ENCODE results near the gene CDYL.
"Not testable (repeated sequence)": the region's sequence is repeated elsewhere in the genome, so short reads cannot be mapped to it uniquely, and the experiment has no call there.

CDYL gene

DNA sequence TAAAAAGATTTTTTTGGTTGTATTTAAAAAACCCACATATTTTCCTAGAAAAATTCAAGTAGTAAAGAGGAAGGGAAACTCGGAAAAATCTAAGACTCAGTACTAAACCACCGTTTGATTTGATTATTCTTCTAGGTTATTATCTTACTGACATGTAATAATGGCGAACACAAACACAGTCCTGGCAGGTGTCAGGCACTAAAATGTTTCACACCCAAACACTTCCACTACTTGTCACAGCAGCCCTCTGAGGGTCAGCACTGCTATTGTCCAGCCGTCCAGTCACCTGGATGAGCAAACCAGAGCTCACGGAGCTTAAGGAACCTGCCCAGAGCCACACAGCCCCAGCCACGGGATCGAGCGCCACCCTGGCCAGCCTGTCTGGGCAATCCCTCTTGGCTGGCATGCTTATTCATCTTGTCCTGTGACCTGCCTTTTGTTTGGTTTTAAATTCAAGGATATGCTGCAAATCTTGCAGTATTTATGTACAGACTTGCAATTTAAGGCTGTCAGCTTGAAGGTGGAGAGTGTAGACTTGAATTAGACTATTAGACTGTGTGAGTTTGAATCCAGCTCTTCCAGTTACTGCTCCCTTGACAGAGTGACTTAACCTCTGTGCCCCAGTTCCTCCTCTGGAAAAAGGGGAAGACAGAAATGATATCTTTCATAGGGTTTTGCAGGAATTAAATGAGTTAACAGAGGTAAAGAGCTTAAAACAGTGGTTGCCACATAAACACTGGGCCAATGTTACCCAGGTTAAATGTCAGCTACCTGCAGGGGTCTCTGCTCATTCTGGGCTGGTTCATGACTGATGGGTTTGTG is 82.2 kb downstream of the CDYL start:
- H3K36me3 ChIP-seq, result no peaks in the 10 kb centered on the region
- H3K27ac ChIP-seq, result no peak overlapping the region
- no peak overlapping the region for H3K4me3 ChIP-seq (ENCODE audit: low read depth in 1 of 2, low read length in 1 of 2)
- no peaks in the 10 kb centered on the region for H3K27me3 ChIP-seq
- TF ChIP-seq, protein P1, sequence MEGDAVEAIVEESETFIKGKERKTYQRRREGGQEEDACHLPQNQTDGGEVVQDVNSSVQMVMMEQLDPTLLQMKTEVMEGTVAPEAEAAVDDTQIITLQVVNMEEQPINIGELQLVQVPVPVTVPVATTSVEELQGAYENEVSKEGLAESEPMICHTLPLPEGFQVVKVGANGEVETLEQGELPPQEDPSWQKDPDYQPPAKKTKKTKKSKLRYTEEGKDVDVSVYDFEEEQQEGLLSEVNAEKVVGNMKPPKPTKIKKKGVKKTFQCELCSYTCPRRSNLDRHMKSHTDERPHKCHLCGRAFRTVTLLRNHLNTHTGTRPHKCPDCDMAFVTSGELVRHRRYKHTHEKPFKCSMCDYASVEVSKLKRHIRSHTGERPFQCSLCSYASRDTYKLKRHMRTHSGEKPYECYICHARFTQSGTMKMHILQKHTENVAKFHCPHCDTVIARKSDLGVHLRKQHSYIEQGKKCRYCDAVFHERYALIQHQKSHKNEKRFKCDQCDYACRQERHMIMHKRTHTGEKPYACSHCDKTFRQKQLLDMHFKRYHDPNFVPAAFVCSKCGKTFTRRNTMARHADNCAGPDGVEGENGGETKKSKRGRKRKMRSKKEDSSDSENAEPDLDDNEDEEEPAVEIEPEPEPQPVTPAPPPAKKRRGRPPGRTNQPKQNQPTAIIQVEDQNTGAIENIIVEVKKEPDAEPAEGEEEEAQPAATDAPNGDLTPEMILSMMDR (IDR thresholded peaks at IDR 0.05), result no peak
- H3K4me1 ChIP-seq (ENCODE audit: control insufficient read depth in 1 of 2, insufficient read depth in 1 of 2, low read depth in 1 of 2, low read length in 1 of 2), result peaks cover 12 to 15% of the 10 kb centered on the region in 2 experiments
- H3K9me3 ChIP-seq, result no peaks in the 10 kb centered on the region

DNA sequence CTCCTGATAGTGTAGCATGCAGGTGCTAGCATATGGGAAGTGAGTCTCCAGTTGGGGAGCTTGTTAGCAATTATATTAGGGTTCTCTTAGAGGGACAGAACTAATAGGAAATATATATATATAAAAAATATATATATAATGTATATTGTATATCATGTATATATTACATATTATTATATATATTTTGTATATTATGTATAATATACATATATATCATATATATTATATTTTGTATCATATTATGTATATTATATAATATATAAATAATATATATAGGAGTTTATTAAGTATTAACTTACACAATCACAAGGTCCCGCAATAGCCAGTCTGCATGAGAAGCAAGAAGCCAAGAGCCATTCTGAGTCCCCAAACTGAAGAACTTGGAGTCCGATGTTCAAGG is 84.2 kb downstream of the CDYL start:
- no peaks in the 10 kb centered on the region for H3K36me3 ChIP-seq
- H3K9me3 ChIP-seq, result no peaks in the 10 kb centered on the region
- H3K27me3 ChIP-seq, result no peaks in the 10 kb centered on the region
- H3K27ac ChIP-seq, result no peak overlapping the region
- H3K4me1 ChIP-seq (ENCODE audit: control insufficient read depth in 1 of 2, insufficient read depth in 1 of 2, low read depth in 1 of 2, low read length in 1 of 2), result peaks cover 12 to 15% of the 10 kb centered on the region in 2 experiments
- TF ChIP-seq, protein P1 (IDR thresholded peaks at IDR 0.05), result no peak
- H3K4me3 ChIP-seq (ENCODE audit: low read depth in 1 of 2, low read length in 1 of 2), result no peak overlapping the region

DNA sequence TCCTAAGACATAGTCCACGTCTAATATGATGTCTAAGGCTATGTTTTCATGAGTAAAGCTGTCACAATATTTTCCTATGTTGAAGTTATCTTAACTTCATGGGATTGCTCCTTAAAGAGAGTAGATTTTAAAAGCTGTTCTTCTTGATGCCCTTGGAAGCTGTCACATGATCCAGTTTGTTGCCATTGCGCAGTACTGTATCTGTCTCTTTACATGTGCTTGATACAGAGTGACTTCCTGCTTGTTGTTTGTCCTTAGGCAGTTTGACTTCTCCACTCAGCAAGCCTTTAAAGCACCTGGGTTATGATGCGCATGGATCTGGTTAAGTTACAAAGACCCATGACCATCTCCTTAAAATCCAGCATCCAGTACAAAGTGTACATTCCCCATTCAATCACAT is 85.4 kb downstream of the CDYL start:
- H3K4me3 ChIP-seq (ENCODE audit: low read depth in 1 of 2, low read length in 1 of 2), result no peak overlapping the region
- TF ChIP-seq, protein P1 (IDR thresholded peaks at IDR 0.05), result no peak
- no peaks in the 10 kb centered on the region for H3K9me3 ChIP-seq
- peak overlapping the region; percentile 10 for H3K27ac ChIP-seq
- H3K36me3 ChIP-seq, result no peaks in the 10 kb centered on the region
- H3K4me1 ChIP-seq (ENCODE audit: control insufficient read depth in 1 of 2, insufficient read depth in 1 of 2, low read depth in 1 of 2, low read length in 1 of 2), result peaks cover 12 to 15% of the 10 kb centered on the region in 2 experiments
- no peaks in the 10 kb centered on the region for H3K27me3 ChIP-seq

DNA sequence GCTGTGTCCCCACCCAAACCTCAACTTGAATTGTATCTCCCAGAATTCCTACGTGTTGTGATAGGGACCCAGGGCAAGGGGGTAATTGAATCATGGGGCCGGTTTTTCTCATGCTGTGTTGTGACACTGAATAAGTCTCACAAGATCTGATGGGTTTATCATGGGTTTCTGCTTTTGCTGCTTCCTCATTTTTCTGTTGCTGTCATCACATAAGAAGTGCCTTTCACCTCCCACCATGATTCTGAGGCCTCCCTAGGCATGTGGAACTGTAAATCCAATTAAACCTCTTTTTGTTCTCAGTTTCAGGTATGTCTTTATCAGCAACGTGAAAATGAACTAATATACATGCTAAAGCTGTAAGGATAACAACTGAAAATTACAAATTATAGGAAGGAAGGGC is 88.3 kb downstream of the CDYL start:
- TF ChIP-seq, protein P1 (IDR thresholded peaks at IDR 0.05), result no peak
- Histone ChIP-seq H3K27ac (no peak overlapping the region), H3K4me3 (ENCODE audit: low read depth in 1 of 2, low read length in 1 of 2) (no peak overlapping the region), H3K4me1 (ENCODE audit: control insufficient read depth in 1 of 2, insufficient read depth in 1 of 2, low read depth in 1 of 2, low read length in 1 of 2) (peaks cover 3 to 6% of the 10 kb centered on the region in 2 experiments), H3K36me3 (no peaks in the 10 kb centered on the region), H3K27me3 (no peaks in the 10 kb centered on the region), H3K9me3 (no peaks in the 10 kb centered on the region)

DNA sequence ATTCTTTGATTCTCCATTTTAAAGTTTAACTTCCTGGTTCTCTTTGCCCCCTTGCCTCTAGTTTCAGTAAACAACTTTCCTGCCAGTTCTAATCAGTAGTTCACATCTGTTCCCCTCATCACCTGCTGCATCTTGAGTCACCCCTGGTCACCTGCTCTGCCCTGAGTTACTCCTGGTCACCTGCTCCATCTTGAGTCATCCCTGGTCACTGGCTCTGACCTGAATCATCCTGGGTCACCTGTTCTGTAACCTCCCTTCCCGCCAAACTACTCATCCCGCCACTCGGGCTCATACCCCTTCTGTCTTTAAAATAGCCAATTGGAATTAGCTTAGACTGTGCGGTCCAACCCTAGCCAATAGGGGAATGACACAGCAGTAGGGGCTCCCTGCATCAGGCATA is 88.8 kb downstream of the CDYL start:
- H3K4me3 ChIP-seq (ENCODE audit: low read depth in 1 of 2, low read length in 1 of 2); H3K4me1 ChIP-seq (ENCODE audit: control insufficient read depth in 1 of 2, insufficient read depth in 1 of 2, low read depth in 1 of 2, low read length in 1 of 2); H3K27me3 ChIP-seq; H3K9me3 ChIP-seq; H3K36me3 ChIP-seq; H3K27ac ChIP-seq: not testable (repeated sequence)

DNA sequence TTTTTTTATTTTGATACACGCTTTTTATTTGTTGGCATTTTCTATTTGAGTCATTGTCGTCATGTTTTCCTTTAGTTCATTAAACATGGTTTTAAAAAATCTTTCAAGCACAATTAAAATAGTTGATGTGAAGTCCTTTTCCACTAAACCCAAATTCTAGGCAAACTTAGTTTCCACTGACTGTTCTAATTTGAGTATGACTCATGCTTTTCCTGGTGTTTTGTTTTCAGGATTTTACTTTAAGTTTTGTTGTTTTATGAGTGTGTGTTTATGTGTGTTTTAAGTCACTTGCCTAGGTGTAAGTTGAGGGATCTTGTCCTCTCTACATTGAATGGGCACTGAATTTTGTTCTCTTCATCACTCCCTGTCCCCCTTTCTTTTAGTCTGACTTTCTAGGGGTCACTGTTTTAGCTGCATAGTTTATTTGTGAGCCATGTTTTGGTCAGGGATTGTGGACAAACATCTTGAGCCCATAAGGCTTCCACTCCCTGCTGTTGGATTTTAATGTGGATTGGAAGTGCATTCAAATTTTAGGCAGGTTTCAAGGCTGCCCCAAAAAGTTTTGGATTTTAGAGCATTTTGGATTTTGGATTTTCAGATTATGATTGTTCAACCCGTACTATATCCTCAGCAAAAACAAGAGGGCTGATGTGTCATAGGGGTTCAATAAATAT is 94.8 kb downstream of the CDYL start:
- Histone ChIP-seq H3K4me3 (ENCODE audit: low read depth in 1 of 2, low read length in 1 of 2) (no peak overlapping the region), H3K36me3 (no peaks in the 10 kb centered on the region), H3K27ac (no peak overlapping the region), H3K4me1 (ENCODE audit: control insufficient read depth in 1 of 2, insufficient read depth in 1 of 2, low read depth in 1 of 2, low read length in 1 of 2) (no peaks in the 10 kb centered on the region), H3K9me3 (no peaks in the 10 kb centered on the region), H3K27me3 (no peaks in the 10 kb centered on the region)
- TF ChIP-seq, protein P1 (IDR thresholded peaks at IDR 0.05), result no peak

Measured in neutrophil (primary cell).